WTC11 (cell line): ENCODE data around the gene MLN. TPM values are rescaled to one million over a fixed set of nuclear protein-coding genes. Genes with fewer than 3 reads are reported as not detected.

Source experiments
- ATAC-seq: fragments of 200-7000 bp; cut with Tn5 transposase; 2 replicates; pipeline ENCODE4 v1.10.0; 2021; ENCODE audit warnings: mild to moderate bottlenecking, moderate library complexity
- CTCF ChIA-PET: fragments of 300-600 bp; sonication (Branson Sonifier 250); formaldehyde crosslinking; loops from one replicate; lab custom pipeline; 2021; ENCODE audit warnings: antibody characterized with exemption; lab: Charles Lee
- POLR2A ChIA-PET: fragments of 350-600 bp; sonication (Branson Sonifier 250); formaldehyde crosslinking; loops from one replicate; lab custom pipeline; 2021; ENCODE audit warnings: antibody characterized with exemption; lab: Charles Lee
- DNase-seq: peaks from one replicate; pipeline ENCODE4 v3.0.0; 2021; ENCODE audit warnings: low spot score
- H3K27ac Mint-ChIP-seq: 2 replicates; pipeline ENCODE4 v1.8.0; 2021; ENCODE audit warnings: mixed read lengths
- H3K27me3 Mint-ChIP-seq: 2 replicates; pipeline ENCODE4 v1.8.0; 2021; ENCODE audit warnings: low read depth, mild to moderate bottlenecking, moderate library complexity, mixed read lengths
- H3K36me3 Mint-ChIP-seq: 2 replicates; pipeline ENCODE4 v1.8.0; 2021; ENCODE audit warnings: mixed read lengths
- H3K4me1 Mint-ChIP-seq: 2 replicates; pipeline ENCODE4 v1.8.0; 2022; ENCODE audit warnings: mixed read lengths
- H3K4me3 Mint-ChIP-seq: 2 replicates; pipeline ENCODE4 v1.8.0; 2021; ENCODE audit warnings: mild to moderate bottlenecking, moderate library complexity, mixed read lengths
- H3K9me3 Mint-ChIP-seq: 2 replicates; pipeline ENCODE4 v1.8.0; 2021; ENCODE audit warnings: mixed read lengths
- ATF2 ChIP-seq: sonication (generic); formaldehyde crosslinking; IDR thresholded peaks from 2 replicates; pipeline ENCODE4 v1.8.1; 2022; ENCODE audit warnings: low read depth, missing genetic modification reagents, borderline replicate concordance
- CBFB ChIP-seq: sonication (generic); formaldehyde crosslinking; IDR thresholded peaks from 2 replicates; pipeline ENCODE4 v1.8.1; 2022; ENCODE audit warnings: mild to moderate bottlenecking, low read depth, missing genetic modification reagents
- E2F4 ChIP-seq: sonication (generic); formaldehyde crosslinking; IDR thresholded peaks from 2 replicates; pipeline ENCODE4 v1.8.1; 2022; ENCODE audit warnings: low read depth, mild to moderate bottlenecking, moderate library complexity, missing genetic modification reagents, borderline replicate concordance
- E2F5 ChIP-seq: sonication (generic); formaldehyde crosslinking; IDR thresholded peaks from 2 replicates; pipeline ENCODE4 v1.8.1; 2022; ENCODE audit warnings: mild to moderate bottlenecking, moderate library complexity, missing genetic modification reagents
- FOXJ3 ChIP-seq: sonication (generic); formaldehyde crosslinking; IDR thresholded peaks from 2 replicates; pipeline ENCODE4 v1.9.0; 2021; ENCODE audit warnings: missing genetic modification reagents, mild to moderate bottlenecking, borderline replicate concordance
- FOXP1 ChIP-seq: sonication (generic); formaldehyde crosslinking; IDR thresholded peaks from 2 replicates; pipeline ENCODE4 v1.8.0; 2022; ENCODE audit warnings: missing genetic modification reagents, mild to moderate bottlenecking, moderate library complexity, borderline replicate concordance
- GTF2I ChIP-seq: fragments of 250-450 bp; sonication (Bioruptor Pico); conservative IDR thresholded peaks from 2 replicates; pipeline ENCODE4 v1.4.0; 2021; ENCODE audit warnings: mild to moderate bottlenecking
- NFATC4 ChIP-seq: fragments of 250-450 bp; sonication (Bioruptor Pico); IDR thresholded peaks from 2 replicates; pipeline ENCODE4 v1.9.0; 2021; ENCODE audit warnings: mild to moderate bottlenecking
- NFE2L1 ChIP-seq: sonication (generic); formaldehyde crosslinking; IDR thresholded peaks from 2 replicates; pipeline ENCODE4 v1.8.1; 2023; ENCODE audit warnings: missing genetic modification reagents
- NR2C2 ChIP-seq: sonication (generic); formaldehyde crosslinking; IDR thresholded peaks from 2 replicates; pipeline ENCODE4 v1.8.0; 2022; ENCODE audit warnings: mild to moderate bottlenecking, missing genetic modification reagents
- RORB ChIP-seq: fragments of 250-450 bp; sonication (Bioruptor Pico); IDR thresholded peaks from 2 replicates; pipeline ENCODE4 v1.9.0; 2021; ENCODE audit warnings: mild to moderate bottlenecking
- SMAD4 ChIP-seq: sonication (generic); formaldehyde crosslinking; IDR thresholded peaks from 2 replicates; pipeline ENCODE4 v1.8.0; 2022; ENCODE audit warnings: mild to moderate bottlenecking, missing genetic modification reagents
- USF1 ChIP-seq: sonication (generic); formaldehyde crosslinking; IDR thresholded peaks from 2 replicates; pipeline ENCODE4 v1.8.0; 2022; ENCODE audit warnings: mild to moderate bottlenecking, missing genetic modification reagents
- ZBTB21 ChIP-seq: sonication (generic); formaldehyde crosslinking; IDR thresholded peaks from 2 replicates; pipeline ENCODE4 v1.8.1; 2023; ENCODE audit warnings: mild to moderate bottlenecking, missing genetic modification reagents, borderline replicate concordance
- ZNF121 ChIP-seq: sonication (generic); formaldehyde crosslinking; IDR thresholded peaks from 2 replicates; pipeline ENCODE4 v1.8.0; 2023; ENCODE audit warnings: missing genetic modification reagents
- ZNF317 ChIP-seq: sonication (generic); formaldehyde crosslinking; IDR thresholded peaks from 2 replicates; pipeline ENCODE4 v1.8.1; 2023; ENCODE audit warnings: low read depth, mild to moderate bottlenecking, moderate library complexity, missing genetic modification reagents, borderline replicate concordance
- ZNF423 ChIP-seq: fragments of 250-450 bp; sonication (Bioruptor Pico); IDR thresholded peaks from 2 replicates; pipeline ENCODE4 v2.1.2; 2022; ENCODE audit warnings: mild to moderate bottlenecking, moderate library complexity
- ZNF532 ChIP-seq: fragments of 250-450 bp; sonication (Bioruptor Pico); IDR thresholded peaks from 2 replicates; pipeline ENCODE4 v1.9.0; 2021; ENCODE audit warnings: mild to moderate bottlenecking, borderline replicate concordance
- total RNA-seq: library from RNA; stranded (reverse); gene quantifications from 3 replicates; pipeline ENCODE4 v1.2.3, GENCODE V29; 2021
- TF ChIP-seq, protein P1 (sequence below): fragments of 250-450 bp; sonication (Bioruptor Pico); IDR thresholded peaks from 2 replicates; pipeline ENCODE4 v1.9.0; 2021; ENCODE audit warnings: mild to moderate bottlenecking
- TF ChIP-seq, protein P2 (sequence below): sonication (generic); formaldehyde crosslinking; IDR thresholded peaks from 2 replicates; pipeline ENCODE4 v1.8.1; 2023; ENCODE audit warnings: mild to moderate bottlenecking, missing genetic modification reagents, moderate library complexity
- TF ChIP-seq, protein P3 (sequence below): sonication (generic); formaldehyde crosslinking; IDR thresholded peaks from 2 replicates; pipeline ENCODE4 v1.8.1; 2023; ENCODE audit warnings: mild to moderate bottlenecking, missing genetic modification reagents

MLN gene
- total RNA-seq, 1 experiment from 2014 or later = not detected

DNA sequence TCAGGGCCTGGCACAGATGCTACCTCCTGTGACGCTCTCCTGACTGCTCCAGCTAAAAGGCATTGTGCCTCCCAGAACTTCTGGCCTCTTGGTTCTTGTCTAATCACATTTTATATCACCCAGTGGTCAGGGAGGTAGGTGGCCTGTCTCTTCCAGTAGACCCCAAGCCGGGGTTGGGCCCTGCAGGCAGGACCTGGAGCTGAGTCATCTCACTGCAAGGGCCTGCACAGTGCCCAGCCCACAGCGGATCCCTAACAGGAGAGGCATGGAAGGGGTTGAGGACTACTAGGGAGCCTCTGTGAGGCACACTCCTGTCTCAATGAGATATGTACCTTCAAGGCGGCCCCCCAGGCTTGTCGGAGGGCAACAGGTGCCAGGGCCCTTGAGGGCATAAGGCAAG lies 21.2 kb downstream of the MLN start (continued):
- TF ChIP-seq ATF2 (CRISPR knock-in tag) (no peak), NFE2L1 (CRISPR knock-in tag) (no peak), ZBTB21 (CRISPR knock-in tag) (no peak), USF1 (CRISPR knock-in tag) (no peak), GTF2I (no peak), RORB (no peak), SMAD4 (CRISPR knock-in tag) (no peak), E2F5 (no peak)
- TF ChIP-seq, protein P1, sequence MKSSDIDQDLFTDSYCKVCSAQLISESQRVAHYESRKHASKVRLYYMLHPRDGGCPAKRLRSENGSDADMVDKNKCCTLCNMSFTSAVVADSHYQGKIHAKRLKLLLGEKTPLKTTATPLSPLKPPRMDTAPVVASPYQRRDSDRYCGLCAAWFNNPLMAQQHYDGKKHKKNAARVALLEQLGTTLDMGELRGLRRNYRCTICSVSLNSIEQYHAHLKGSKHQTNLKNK (CRISPR knock-in tag) = no peak
- TF ChIP-seq, protein P2, sequence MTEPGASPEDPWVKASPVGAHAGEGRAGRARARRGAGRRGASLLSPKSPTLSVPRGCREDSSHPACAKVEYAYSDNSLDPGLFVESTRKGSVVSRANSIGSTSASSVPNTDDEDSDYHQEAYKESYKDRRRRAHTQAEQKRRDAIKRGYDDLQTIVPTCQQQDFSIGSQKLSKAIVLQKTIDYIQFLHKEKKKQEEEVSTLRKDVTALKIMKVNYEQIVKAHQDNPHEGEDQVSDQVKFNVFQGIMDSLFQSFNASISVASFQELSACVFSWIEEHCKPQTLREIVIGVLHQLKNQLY (CRISPR knock-in tag) = no peak

DNA sequence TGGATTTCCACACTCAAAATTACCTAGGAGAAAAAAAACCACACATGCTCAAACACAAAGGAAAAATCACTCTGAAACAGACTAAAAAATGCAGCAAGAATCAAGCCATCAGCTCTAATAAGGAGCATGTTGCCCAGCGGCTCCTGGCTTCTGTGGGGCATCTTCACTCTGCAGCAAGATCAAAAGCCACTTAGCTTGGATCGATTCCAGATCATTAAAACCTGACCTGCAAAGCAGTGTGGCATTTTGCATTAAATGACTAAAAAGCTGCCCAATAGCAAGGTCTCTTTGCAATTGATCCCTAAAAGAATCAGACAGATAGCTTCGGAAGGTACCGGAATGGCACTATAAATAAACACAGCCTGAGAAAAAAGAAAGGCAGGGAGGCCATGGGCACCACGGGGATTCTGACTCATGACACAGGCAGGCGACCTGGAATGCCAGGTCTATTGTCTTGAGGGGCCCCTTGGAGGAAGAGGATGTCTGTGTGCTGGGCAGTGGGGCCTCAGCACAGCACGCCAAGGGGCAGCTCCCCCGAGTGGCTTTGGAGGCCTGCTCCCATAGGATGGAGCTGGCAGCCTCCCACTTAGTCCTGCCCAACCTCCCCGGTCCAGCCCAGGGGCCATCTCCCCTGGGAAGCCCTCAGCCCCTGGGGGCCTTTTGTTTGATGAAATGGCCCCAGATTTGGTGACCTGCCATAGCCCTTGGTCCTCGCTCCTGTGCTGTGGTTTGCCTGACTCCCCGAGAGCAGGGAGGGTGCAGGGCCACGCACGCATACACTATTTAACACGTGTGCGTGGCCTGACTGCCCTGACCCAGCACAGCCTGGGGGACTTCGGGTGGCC lies 22.4 kb downstream of the MLN start:
- ATAC-seq (peak; percentile 83), DNase-seq (peak; percentile 55)
- Mint-ChIP-seq H3K4me3 (0 out of 2 replicates have a peak overlapping the region, but pooled peaks have one; percentile 20), H3K27ac (peak overlapping the region; percentile 94), H3K9me3 (no peaks in the 10 kb centered on the region), H3K36me3 (peaks cover 65% of the 10 kb centered on the region), H3K4me1 (peaks cover 66% of the 10 kb centered on the region), H3K27me3 (no peaks in the 10 kb centered on the region)
- ChIA-PET POLR2A (no interaction called here), CTCF (interaction anchor here (1.0 to 5.4 kb wide), 10 partner anchors 11 to 373 kb away, joined by 3 to 86 read pairs (median 4); no protein-coding TSS in a partner anchor)
- no peak for TF ChIP-seq NR2C2 (CRISPR knock-in tag)
- peak; percentile 89 for TF ChIP-seq ZNF423 (CRISPR knock-in tag)
- TF ChIP-seq ZNF121 = peak; percentile 72
- no peak for TF ChIP-seq E2F4
- TF ChIP-seq FOXJ3 (CRISPR knock-in tag) = no peak
- TF ChIP-seq, protein P1 (CRISPR knock-in tag) = no peak
- TF ChIP-seq FOXP1 (CRISPR knock-in tag) = no peak
- no peak for TF ChIP-seq CBFB (CRISPR knock-in tag)
- TF ChIP-seq, protein P3, sequence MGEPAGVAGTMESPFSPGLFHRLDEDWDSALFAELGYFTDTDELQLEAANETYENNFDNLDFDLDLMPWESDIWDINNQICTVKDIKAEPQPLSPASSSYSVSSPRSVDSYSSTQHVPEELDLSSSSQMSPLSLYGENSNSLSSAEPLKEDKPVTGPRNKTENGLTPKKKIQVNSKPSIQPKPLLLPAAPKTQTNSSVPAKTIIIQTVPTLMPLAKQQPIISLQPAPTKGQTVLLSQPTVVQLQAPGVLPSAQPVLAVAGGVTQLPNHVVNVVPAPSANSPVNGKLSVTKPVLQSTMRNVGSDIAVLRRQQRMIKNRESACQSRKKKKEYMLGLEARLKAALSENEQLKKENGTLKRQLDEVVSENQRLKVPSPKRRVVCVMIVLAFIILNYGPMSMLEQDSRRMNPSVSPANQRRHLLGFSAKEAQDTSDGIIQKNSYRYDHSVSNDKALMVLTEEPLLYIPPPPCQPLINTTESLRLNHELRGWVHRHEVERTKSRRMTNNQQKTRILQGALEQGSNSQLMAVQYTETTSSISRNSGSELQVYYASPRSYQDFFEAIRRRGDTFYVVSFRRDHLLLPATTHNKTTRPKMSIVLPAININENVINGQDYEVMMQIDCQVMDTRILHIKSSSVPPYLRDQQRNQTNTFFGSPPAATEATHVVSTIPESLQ (CRISPR knock-in tag) = no peak
- no peak for TF ChIP-seq ATF2 (CRISPR knock-in tag)
- TF ChIP-seq ZNF532 (CRISPR knock-in tag) = no peak
- no peak for TF ChIP-seq NFATC4 (CRISPR knock-in tag)
- TF ChIP-seq ZNF317 (CRISPR knock-in tag) = no peak
